ENCODE results near the gene BAIAP2. TPM values are rescaled to one million over a fixed set of nuclear protein-coding genes. Genes with fewer than 3 reads are reported as not detected.

The BAIAP2 gene
- total RNA-seq, 1 donor from 2014 or later: 113 TPM

DNA sequence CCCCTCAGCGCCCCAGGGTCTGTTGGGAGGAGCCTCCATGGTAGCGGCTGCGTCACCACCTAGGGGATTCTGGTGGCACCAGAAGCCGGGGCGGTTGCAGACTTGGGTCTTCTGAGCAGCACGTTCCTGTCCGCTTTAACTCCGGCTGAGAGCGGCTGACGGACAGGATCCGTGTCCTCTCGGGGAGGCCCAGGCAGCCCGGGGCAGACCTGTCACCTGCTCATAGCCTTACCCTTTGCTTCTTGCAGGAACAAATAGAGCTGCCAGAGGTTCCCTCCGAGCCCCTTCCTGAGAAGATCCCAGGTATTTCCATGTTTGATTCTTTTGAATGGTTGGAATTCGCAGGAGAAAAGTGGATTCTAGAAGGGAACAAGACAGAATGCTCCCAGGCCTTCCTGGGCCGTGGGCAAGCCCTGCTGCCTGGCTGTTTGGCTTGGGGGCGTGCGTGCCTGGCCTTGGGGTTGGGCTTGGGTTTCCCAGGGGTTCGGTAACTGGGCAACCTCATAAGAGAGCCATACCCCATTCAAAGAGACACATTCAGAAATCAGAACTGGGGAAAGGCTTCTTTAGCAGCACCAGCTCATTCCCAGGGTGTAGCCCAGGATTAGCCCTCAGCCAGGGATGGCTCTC is 36.7 kb upstream of the BAIAP2 start:
- intact Hi-C loops (cut with DNase I): no loop called here
- DNase-seq (ENCODE audit: extremely low spot score in 2 of 2): no peak
- Histone ChIP-seq H3K36me3 (peaks cover 0 to 49% of the 10 kb centered on the region in 2 donors), H3K27me3 (no peaks in the 10 kb centered on the region), H3K9me3 (no peaks in the 10 kb centered on the region), H3K27ac (no peak overlapping the region), H3K4me3 (no peak overlapping the region), H3K4me1 (peaks cover 28% of the 10 kb centered on the region)
- TF ChIP-seq POLR2AphosphoS5 (IDR thresholded peaks at IDR 0.05; ENCODE audit: insufficient read depth in 1 of 2, low read depth in 1 of 2): no peak

DNA sequence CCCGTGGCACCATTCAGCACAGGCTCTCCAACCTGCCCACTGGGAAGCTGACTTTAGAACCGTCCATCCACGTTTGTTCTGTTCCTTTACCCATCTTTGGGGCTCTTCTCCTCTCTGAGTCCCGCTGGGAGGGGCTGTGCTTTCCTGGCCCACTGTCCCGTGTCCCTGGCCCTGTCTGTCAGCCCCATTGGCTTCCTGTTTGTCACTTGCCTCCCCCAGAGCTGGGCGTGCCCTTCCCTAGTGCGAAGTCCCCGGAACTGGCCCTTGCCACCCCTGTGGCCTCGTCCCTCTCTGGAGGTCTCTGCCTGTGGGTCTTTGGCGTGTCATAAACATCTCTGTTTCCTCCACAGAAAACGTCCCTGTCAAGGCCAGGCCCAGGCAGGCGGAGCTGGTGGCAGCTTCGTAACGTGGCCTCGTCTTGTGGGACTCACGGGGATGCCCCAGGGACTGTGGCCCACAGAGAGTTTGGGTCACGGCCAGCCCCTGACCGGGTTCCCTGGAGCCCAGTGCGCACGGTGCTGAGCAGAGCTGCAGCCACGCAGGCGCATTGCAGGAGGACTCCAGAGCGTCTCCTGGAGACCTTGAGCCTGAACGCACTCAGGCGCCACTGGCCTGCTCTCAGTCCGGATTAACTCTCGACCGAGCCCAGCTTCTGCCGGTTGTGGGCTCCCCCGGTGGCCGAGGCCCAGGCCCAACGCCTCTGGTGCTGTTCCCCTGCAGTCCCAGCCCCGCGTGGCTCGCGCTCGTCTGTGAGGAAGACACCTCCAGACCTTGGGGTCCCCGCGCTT is 36.0 kb upstream of the BAIAP2 start:
- no peak overlapping the region for H3K27ac ChIP-seq
- DNase-seq (ENCODE audit: extremely low spot score in 2 of 2): no peak
- peaks cover 0 to 49% of the 10 kb centered on the region in 2 donors for H3K36me3 ChIP-seq
- no peak overlapping the region for H3K4me3 ChIP-seq
- intact Hi-C loops (cut with DNase I): no loop called here
- H3K4me1 ChIP-seq: peaks cover 28% of the 10 kb centered on the region
- TF ChIP-seq, protein P1, sequence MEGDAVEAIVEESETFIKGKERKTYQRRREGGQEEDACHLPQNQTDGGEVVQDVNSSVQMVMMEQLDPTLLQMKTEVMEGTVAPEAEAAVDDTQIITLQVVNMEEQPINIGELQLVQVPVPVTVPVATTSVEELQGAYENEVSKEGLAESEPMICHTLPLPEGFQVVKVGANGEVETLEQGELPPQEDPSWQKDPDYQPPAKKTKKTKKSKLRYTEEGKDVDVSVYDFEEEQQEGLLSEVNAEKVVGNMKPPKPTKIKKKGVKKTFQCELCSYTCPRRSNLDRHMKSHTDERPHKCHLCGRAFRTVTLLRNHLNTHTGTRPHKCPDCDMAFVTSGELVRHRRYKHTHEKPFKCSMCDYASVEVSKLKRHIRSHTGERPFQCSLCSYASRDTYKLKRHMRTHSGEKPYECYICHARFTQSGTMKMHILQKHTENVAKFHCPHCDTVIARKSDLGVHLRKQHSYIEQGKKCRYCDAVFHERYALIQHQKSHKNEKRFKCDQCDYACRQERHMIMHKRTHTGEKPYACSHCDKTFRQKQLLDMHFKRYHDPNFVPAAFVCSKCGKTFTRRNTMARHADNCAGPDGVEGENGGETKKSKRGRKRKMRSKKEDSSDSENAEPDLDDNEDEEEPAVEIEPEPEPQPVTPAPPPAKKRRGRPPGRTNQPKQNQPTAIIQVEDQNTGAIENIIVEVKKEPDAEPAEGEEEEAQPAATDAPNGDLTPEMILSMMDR (IDR thresholded peaks at IDR 0.05): no peak
- TF ChIP-seq POLR2AphosphoS5 (IDR thresholded peaks at IDR 0.05; ENCODE audit: insufficient read depth in 1 of 2, low read depth in 1 of 2) (no peak), POLR2A (IDR thresholded peaks at IDR 0.05) (no peak)
- H3K9me3 ChIP-seq: no peaks in the 10 kb centered on the region
- H3K27me3 ChIP-seq: no peaks in the 10 kb centered on the region

DNA sequence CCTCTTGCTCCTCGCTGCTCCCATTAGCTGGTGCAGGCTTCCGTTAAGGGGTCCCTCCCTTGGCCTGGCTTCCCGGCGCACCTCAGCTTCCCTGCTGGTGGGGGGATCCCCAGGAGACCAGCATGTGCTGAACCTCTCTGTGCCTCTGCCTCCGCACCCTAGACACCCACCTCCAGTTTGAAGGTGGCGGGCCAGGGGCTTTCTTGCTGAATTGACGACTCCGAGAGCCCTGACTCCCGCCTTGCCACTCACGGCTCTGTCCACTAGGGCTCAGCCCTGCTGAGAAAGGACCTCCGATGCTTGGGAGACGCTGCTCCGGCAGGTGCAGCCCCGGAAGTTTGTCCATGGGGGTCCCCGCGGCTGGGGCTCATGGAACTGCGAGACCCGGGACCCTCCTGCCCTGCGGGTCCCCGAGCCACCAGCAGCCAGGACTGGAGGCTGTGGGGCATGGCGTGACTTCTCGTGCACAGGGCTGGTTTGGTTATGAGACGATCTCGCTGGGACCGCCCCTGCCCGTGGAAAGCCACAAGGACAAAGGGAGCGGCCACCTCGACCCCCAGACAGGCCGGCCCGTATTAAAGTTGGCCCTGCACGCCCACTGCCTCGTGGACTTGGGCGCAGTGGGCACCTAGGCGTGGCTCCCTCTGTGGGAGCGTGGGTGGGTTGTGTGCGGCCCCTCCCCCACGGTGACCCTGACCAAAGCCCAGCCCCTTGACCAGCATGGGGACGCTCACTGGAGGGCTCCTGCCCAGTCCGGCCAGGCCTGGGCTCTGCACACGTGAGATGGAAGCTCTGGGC is 35.2 kb upstream of the BAIAP2 start:
- no peaks in the 10 kb centered on the region for H3K9me3 ChIP-seq
- H3K36me3 ChIP-seq: peaks cover 0 to 49% of the 10 kb centered on the region in 2 donors
- TF ChIP-seq, protein P1 (IDR thresholded peaks at IDR 0.05): no peak
- TF ChIP-seq POLR2AphosphoS5 (IDR thresholded peaks at IDR 0.05; ENCODE audit: insufficient read depth in 1 of 2, low read depth in 1 of 2): no peak
- TF ChIP-seq POLR2A (IDR thresholded peaks at IDR 0.05): no peak
- H3K27ac ChIP-seq: no peak overlapping the region
- H3K4me1 ChIP-seq: peaks cover 30% of the 10 kb centered on the region
- H3K4me3 ChIP-seq: no peak overlapping the region
- H3K27me3 ChIP-seq: no peaks in the 10 kb centered on the region
- intact Hi-C loops (cut with DNase I): loop anchor here (10.0 kb wide), 1 partner anchor 195 kb away; no protein-coding TSS in a partner anchor
- no peak for DNase-seq (ENCODE audit: extremely low spot score in 2 of 2)

DNA sequence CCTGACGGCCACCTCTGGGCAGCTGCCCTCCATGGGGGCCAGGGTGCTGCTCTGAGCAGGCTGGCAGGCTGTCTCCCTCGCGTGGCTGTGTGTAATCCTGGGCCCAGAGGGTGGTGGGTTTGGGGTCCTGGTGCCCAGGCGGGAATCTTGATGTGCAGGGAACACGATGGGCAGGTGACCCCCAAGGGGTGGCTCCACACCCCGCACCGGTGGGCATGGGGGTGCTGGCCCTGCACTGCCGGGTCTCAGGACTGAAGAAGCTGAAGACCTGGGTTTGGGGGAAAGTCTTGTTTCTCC is 34.7 kb upstream of the BAIAP2 start:
- no peak overlapping the region for H3K4me3 ChIP-seq
- no peaks in the 10 kb centered on the region for H3K27me3 ChIP-seq
- H3K27ac ChIP-seq: no peak overlapping the region
- peaks cover 0 to 45% of the 10 kb centered on the region in 2 donors for H3K36me3 ChIP-seq
- no peak for DNase-seq (ENCODE audit: extremely low spot score in 2 of 2)
- TF ChIP-seq, protein P1 (IDR thresholded peaks at IDR 0.05): no peak
- TF ChIP-seq POLR2AphosphoS5 (IDR thresholded peaks at IDR 0.05; ENCODE audit: insufficient read depth in 1 of 2, low read depth in 1 of 2): no peak
- TF ChIP-seq POLR2A (IDR thresholded peaks at IDR 0.05): no peak
- no peaks in the 10 kb centered on the region for H3K9me3 ChIP-seq
- intact Hi-C loops (cut with DNase I): loop anchor here (10.0 kb wide), 1 partner anchor 195 kb away; no protein-coding TSS in a partner anchor
- peaks cover 31% of the 10 kb centered on the region for H3K4me1 ChIP-seq

DNA sequence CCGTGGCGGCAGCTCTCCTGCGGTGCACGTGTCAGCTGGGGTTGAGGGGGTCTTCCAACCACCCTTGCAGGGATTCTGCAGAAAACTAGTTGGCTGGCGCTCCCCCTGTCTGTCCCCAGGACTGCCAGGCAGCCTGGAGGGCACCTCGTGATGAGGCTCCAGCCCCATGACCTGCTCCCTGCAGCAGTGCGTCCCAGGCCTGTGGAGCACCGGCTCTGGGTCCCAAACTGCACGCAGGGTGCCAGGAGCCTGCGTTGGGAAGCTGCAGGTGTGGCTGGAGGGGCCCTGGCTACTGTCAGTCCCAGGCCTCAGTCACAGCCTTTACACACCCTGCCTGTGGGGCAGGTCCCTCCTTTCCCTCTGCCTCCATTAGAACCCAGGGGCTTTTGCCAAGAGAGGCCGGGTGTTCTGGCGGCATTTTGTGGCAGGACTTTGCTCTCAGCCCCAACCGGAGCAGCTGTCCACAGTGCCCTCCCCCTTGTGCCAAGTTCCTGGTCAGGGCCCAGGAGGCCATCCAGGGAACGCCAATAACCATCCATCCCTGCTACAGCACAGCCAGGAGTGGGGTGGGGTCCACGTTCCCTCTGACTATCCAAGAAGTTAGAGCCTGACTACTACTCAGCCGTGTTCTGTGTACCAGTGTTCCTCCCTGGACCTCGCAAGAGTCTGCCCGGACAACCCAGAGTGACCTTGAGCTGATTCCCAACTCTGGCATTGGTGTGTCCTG is 34.2 kb upstream of the BAIAP2 start:
- TF ChIP-seq, protein P1 (IDR thresholded peaks at IDR 0.05): no peak
- TF ChIP-seq POLR2AphosphoS5 (IDR thresholded peaks at IDR 0.05; ENCODE audit: insufficient read depth in 1 of 2, low read depth in 1 of 2): no peak
- no peak for TF ChIP-seq POLR2A (IDR thresholded peaks at IDR 0.05)
- Histone ChIP-seq H3K27me3 (no peaks in the 10 kb centered on the region), H3K27ac (no peak overlapping the region), H3K36me3 (peaks cover 0 to 40% of the 10 kb centered on the region in 2 donors), H3K9me3 (no peaks in the 10 kb centered on the region), H3K4me1 (peaks cover 31% of the 10 kb centered on the region), H3K4me3 (no peak overlapping the region)
- intact Hi-C loops (cut with DNase I): loop anchor here (10.0 kb wide), 1 partner anchor 194 kb away; no protein-coding TSS in a partner anchor
- DNase-seq (ENCODE audit: extremely low spot score in 2 of 2): no peak
